HCT116 (cell line): ENCODE results near the gene RPL15. TPM values are rescaled to one million over a fixed set of nuclear protein-coding genes. Genes with fewer than 3 reads are reported as not detected.

ENCODE experiments used
- ATAC-seq: fragments of 200-7000 bp; cut with Tn5 transposase; 2 replicates; pipeline ENCODE4 v1.9.1; 2020; ENCODE audit warnings: mild to moderate bottlenecking, moderate library complexity
- BruUV-seq: library from RNA; stranded (reverse); fragments of 400-500 nt; replicated peaks from 2 replicates; lab custom pipeline; 2021; lab: Mats Ljungman, UMichigan
- CTCF ChIA-PET: fragments of 300-600 bp; sonication (Branson Sonifier 250); formaldehyde crosslinking; loops from one replicate; lab custom pipeline; 2021; ENCODE audit warnings: antibody characterized with exemption; lab: Charles Lee
- POLR2A ChIA-PET: fragments of 300-600, 350-600 bp; sonication (Branson Sonifier 250); formaldehyde crosslinking; loops from one replicate; lab custom pipeline; 2021; ENCODE audit warnings: antibody characterized with exemption; lab: Charles Lee
- RAD21 ChIA-PET, 2 experiments: fragments of 300-600 bp; sonication (Branson Sonifier 250); formaldehyde crosslinking; loops; one replicate each; lab custom pipeline; 2023; ENCODE audit warnings: low total read pairs in 2 of 2; ENCODE audit not compliant: uncharacterized antibody in 2 of 2, unreplicated experiment in 2 of 2, low non-redundant PET in 1 of 2; lab: Charles Lee
- DNase-seq: peaks from one replicate; pipeline ENCODE4 v3.0.0-alpha.2; 2010; ENCODE audit warnings: low read depth, low spot score
- H2AFZ ChIP-seq: fragments of 200-600 bp; shearing (Covaris generic), sonication (generic); 2 replicates; pipeline ENCODE4 v1.6.1; 2017; ENCODE audit warnings: low read depth, mixed run types, mixed read lengths, antibody characterized with exemption, low read length; ENCODE audit not compliant: poor library complexity, severe bottlenecking
- H3K27ac ChIP-seq: 2 replicates; pipeline ENCODE4 v1.5.1; 2012; ENCODE audit warnings: low read depth, low read length
- H3K27me3 ChIP-seq: fragments of 200-600 bp; sonication (generic); 2 replicates; pipeline ENCODE4 v1.6.1; 2016; ENCODE audit warnings: mixed run types, low read length, mixed read lengths; ENCODE audit not compliant: insufficient read depth
- H3K36me3 ChIP-seq, 2 experiments: fragments of 200-500 bp in 1 of 2; fragments of 200-600 bp in 1 of 2; sonication (Bioruptor generic) in 1 of 2; sonication (generic) in 1 of 2; 2 replicates each; pipeline versions ENCODE4 v1.5.1 to v1.6.1; 2014 to 2016; ENCODE audit warnings: low read length in 2 of 2, inconsistent platforms in 1 of 2, mixed read lengths in 1 of 2, mixed run types in 1 of 2; ENCODE audit not compliant: insufficient read depth in 2 of 2, control insufficient read depth in 1 of 2
- H3K4me1 ChIP-seq, 2 experiments: fragments of 200-600 bp in 1 of 2; sonication (generic) in 1 of 2; 2 replicates each; pipeline versions ENCODE4 v1.5.1 to v1.6.1; 2012 to 2017; ENCODE audit warnings: low read length in 2 of 2, inconsistent platforms in 1 of 2, mild to moderate bottlenecking in 1 of 2, mixed read lengths in 1 of 2, mixed run types in 1 of 2, moderate library complexity in 1 of 2; ENCODE audit not compliant: insufficient read depth in 2 of 2, control insufficient read depth in 1 of 2
- H3K4me2 ChIP-seq: fragments of 200-600 bp; sonication (generic); 2 replicates; pipeline ENCODE4 v1.6.1; 2017; ENCODE audit warnings: mixed run types, low read length, mixed read lengths
- H3K4me3 ChIP-seq, 2 experiments: fragments of 200-600 bp in 1 of 2; sonication (generic) in 1 of 2; replicated peaks in 1 of 2; 2 replicates each; pipeline ENCODE4 v1.5.1; 2011 to 2016; ENCODE audit warnings: low read length in 2 of 2, control low read depth in 1 of 2, low read depth in 1 of 2, mild to moderate bottlenecking in 1 of 2, mixed read lengths in 1 of 2, mixed run types in 1 of 2
- H3K79me2 ChIP-seq: fragments of 200-600 bp; sonication (generic); 2 replicates; pipeline ENCODE4 v1.6.1; 2017; ENCODE audit warnings: mild to moderate bottlenecking, mixed run types, low read length, moderate library complexity, mixed read lengths; ENCODE audit not compliant: insufficient read depth
- H3K9ac ChIP-seq: fragments of 200-600 bp; sonication (generic); 2 replicates; pipeline ENCODE4 v1.6.1; 2016; ENCODE audit warnings: low read length, mixed read lengths
- H3K9me2 ChIP-seq: fragments of 200-600 bp; sonication (generic), shearing (Covaris generic); 2 replicates; pipeline ENCODE4 v1.6.1; 2017; ENCODE audit warnings: mixed run types, mild to moderate bottlenecking, moderate library complexity; ENCODE audit not compliant: insufficient read depth
- H3K9me3 ChIP-seq, 2 experiments: fragments of 200-500 bp in 1 of 2; fragments of 200-600 bp in 1 of 2; sonication (Bioruptor generic) in 1 of 2; sonication (generic) in 1 of 2; 2 replicates each; pipeline ENCODE4 v1.6.1; 2014 to 2017; ENCODE audit warnings: low read length in 2 of 2, mixed read lengths in 2 of 2, inconsistent platforms in 1 of 2, low read depth in 1 of 2, mild to moderate bottlenecking in 1 of 2, mixed run types in 1 of 2, moderate library complexity in 1 of 2; ENCODE audit not compliant: control insufficient read depth in 1 of 2, insufficient read depth in 1 of 2
- H4K20me1 ChIP-seq: fragments of 200-600 bp; sonication (generic), shearing (Covaris generic); 2 replicates; pipeline ENCODE4 v1.6.1; 2017; ENCODE audit warnings: mixed run types, mild to moderate bottlenecking, moderate library complexity; ENCODE audit not compliant: insufficient read depth
- EGR1 ChIP-seq: IDR thresholded peaks from 2 replicates; pipeline ENCODE4 v1.6.1; 2012; ENCODE audit warnings: low read depth
- EZH2phosphoT487 ChIP-seq: fragments of 200-600 bp; IDR thresholded peaks from 2 replicates; pipeline ENCODE4 v1.6.1; 2018; ENCODE audit warnings: antibody characterized with exemption, borderline replicate concordance
- JUND ChIP-seq: IDR thresholded peaks from 2 replicates; pipeline ENCODE4 v1.6.1; 2012
- POLR2AphosphoS5 ChIP-seq: IDR thresholded peaks from 2 replicates; pipeline ENCODE4 v1.6.1; 2011; ENCODE audit warnings: mild to moderate bottlenecking, low read depth, low read length, moderate library complexity
- RAD21 ChIP-seq: IDR thresholded peaks from 2 replicates; pipeline ENCODE4 v1.6.1; 2012; ENCODE audit warnings: low read depth, mild to moderate bottlenecking
- REST ChIP-seq: IDR thresholded peaks from 2 replicates; pipeline ENCODE4 v1.6.1; 2012; ENCODE audit warnings: low read depth
- TCF7L2 ChIP-seq: IDR thresholded peaks from 2 replicates; pipeline ENCODE4 v1.7.0; 2011; ENCODE audit warnings: borderline replicate concordance, inconsistent platforms; ENCODE audit not compliant: insufficient read depth, insufficient read length; ENCODE audit errors: extremely low read depth
- ZFX ChIP-seq: fragments of 450-650 bp; IDR thresholded peaks from 2 replicates; pipeline ENCODE4 v1.6.1; 2017
- ZNF274 ChIP-seq: fragments of 200-500 bp; sonication (Bioruptor generic); IDR thresholded peaks from 2 replicates; pipeline ENCODE4 v1.6.1; 2014; ENCODE audit warnings: mild to moderate bottlenecking, low read depth, low read length, inconsistent platforms
- intact Hi-C: fragments of 100-400 bp; cut with micrococcal nuclease; formaldehyde crosslinking; loops from 2 replicates; pipeline ENCODE4 v1.10.0; 2022
- total RNA-seq: library from RNA; stranded (reverse); gene quantifications from one replicate; pipeline ENCODE4 v1.2.1, GENCODE V29; 2021; ENCODE audit not compliant: unreplicated experiment
- TF ChIP-seq, protein P1 (sequence below), 3 experiments: fragments of 200-600 bp in 1 of 3; sonication (generic) in 1 of 3; IDR thresholded peaks in 2 of 3; conservative IDR thresholded peaks in 1 of 3; 2 replicates each; pipeline ENCODE4 v1.5.1; 2012 to 2017; ENCODE audit warnings: low read depth in 2 of 3, low read length in 2 of 3, antibody characterized with exemption in 1 of 3, borderline replicate concordance in 1 of 3, control low read depth in 1 of 3, mild to moderate bottlenecking in 1 of 3, mixed read lengths in 1 of 3, mixed run types in 1 of 3, moderate library complexity in 1 of 3; ENCODE audit not compliant: insufficient read depth in 1 of 3

Gene RPL15
- total RNA-seq, 1 experiment from 2014 or later, result 2,177 TPM

- Histone ChIP-seq H3K27ac (no peak overlapping the region), H3K9ac (no peak overlapping the region), H3K79me2 (peaks cover 50% of the 10 kb centered on the region), H3K36me3 (no peaks in the 10 kb centered on the region; a peak in 1 of 4 replicates), H3K27me3 (no peaks in the 10 kb centered on the region), H3K4me3 (no peak overlapping the region), H3K4me2 (no peak overlapping the region), H3K9me3 (no peaks in the 10 kb centered on the region), H3K4me1 (peaks cover 13 to 14% of the 10 kb centered on the region in 2 experiments; a peak in 3 of 4 replicates), H4K20me1 (no peaks in the 10 kb centered on the region), H3K9me2 (no peaks in the 10 kb centered on the region), H2AFZ (no peak overlapping the region)
- POLR2A ChIA-PET, result no interaction called here
- no TSS peak for BruUV-seq
- ATAC-seq (no peak), DNase-seq (no peak)
- CTCF ChIA-PET, result no interaction called here
- TF ChIP-seq JUND, result no peak
- TF ChIP-seq, protein P1, sequence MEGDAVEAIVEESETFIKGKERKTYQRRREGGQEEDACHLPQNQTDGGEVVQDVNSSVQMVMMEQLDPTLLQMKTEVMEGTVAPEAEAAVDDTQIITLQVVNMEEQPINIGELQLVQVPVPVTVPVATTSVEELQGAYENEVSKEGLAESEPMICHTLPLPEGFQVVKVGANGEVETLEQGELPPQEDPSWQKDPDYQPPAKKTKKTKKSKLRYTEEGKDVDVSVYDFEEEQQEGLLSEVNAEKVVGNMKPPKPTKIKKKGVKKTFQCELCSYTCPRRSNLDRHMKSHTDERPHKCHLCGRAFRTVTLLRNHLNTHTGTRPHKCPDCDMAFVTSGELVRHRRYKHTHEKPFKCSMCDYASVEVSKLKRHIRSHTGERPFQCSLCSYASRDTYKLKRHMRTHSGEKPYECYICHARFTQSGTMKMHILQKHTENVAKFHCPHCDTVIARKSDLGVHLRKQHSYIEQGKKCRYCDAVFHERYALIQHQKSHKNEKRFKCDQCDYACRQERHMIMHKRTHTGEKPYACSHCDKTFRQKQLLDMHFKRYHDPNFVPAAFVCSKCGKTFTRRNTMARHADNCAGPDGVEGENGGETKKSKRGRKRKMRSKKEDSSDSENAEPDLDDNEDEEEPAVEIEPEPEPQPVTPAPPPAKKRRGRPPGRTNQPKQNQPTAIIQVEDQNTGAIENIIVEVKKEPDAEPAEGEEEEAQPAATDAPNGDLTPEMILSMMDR (IDR thresholded peaks at IDR 0.05 in 2 of 3, conservative IDR thresholded peaks at IDR 0.05 in 1 of 3; ENCODE audit: borderline replicate concordance in 1 of 3, insufficient read depth in 1 of 3, low read depth in 2 of 3, low read length in 2 of 3), result no peak
- intact Hi-C loops, result no loop called here
- RAD21 ChIA-PET, result no interaction called here
These were observed 49.1 kb upstream of the RPL15 start for GRCh38 chr3:23867838-23868237.

DNA sequence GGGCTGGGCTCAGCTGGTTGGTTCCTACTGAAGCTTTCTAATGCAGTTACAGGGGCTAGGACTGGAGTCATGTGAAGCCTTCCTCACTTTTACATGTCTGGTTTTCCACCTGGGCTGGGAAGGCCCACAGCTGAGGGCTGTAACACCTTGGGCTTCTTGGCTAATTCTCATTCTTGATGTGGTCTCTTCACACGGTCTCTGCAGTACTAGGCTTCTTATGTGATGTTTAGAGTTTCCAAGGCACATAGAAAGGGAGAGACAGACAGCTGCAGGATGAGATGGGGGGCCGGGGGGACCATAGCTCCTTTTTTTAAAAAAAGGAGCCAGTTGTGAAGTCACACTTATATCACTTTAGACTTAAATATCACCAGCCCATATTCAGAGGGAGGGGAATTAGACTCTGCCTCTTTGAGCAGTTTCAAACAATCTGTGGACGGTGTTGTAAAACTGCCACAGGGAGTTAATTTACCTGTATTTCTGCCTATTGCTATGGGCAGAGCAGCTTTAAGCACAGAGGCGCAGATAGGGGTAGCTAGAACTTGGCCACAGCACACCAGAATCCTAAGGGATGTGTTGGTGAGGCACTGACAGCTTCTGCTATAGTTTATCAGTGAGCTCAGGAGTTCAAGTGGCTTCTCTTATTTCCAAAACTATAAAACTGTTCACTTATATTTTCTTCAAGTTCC lies 46.8 kb upstream of the RPL15 start:
- Histone ChIP-seq H3K4me2 (no peak overlapping the region), H3K9ac (no peak overlapping the region), H3K9me3 (no peaks in the 10 kb centered on the region), H3K79me2 (peaks cover 38% of the 10 kb centered on the region), H3K4me3 (no peak overlapping the region), H3K9me2 (no peaks in the 10 kb centered on the region), H3K4me1 (peaks cover 13 to 14% of the 10 kb centered on the region in 2 experiments; a peak in 3 of 4 replicates), H2AFZ (no peak overlapping the region), H3K36me3 (no peaks in the 10 kb centered on the region; a peak in 1 of 4 replicates), H4K20me1 (no peaks in the 10 kb centered on the region; the same call in 1 of the 2 replicates), H3K27ac (no peak overlapping the region), H3K27me3 (no peaks in the 10 kb centered on the region)
- POLR2A ChIA-PET, result no interaction called here
- RAD21 ChIA-PET, result no interaction called here
- CTCF ChIA-PET, result interaction anchor here (0.8 kb wide), 1 partner anchor 36 kb away, joined by 3 read pairs; no protein-coding TSS in a partner anchor
- intact Hi-C loops, result no loop called here
- DNase-seq (no peak), ATAC-seq (no peak)
- no TSS peak for BruUV-seq
- TF ChIP-seq ZFX, result no peak
- no peak for TF ChIP-seq EGR1
- TF ChIP-seq TCF7L2, result no peak
- no peak for TF ChIP-seq POLR2AphosphoS5
- TF ChIP-seq REST, result no peak
- TF ChIP-seq, protein P1 (IDR thresholded peaks at IDR 0.05 in 2 of 3, conservative IDR thresholded peaks at IDR 0.05 in 1 of 3; ENCODE audit: borderline replicate concordance in 1 of 3, insufficient read depth in 1 of 3, low read depth in 2 of 3, low read length in 2 of 3), result no peak
- TF ChIP-seq ZNF274, result no peak
- TF ChIP-seq RAD21, result no peak
- no peak for TF ChIP-seq JUND
- no peak for TF ChIP-seq EZH2phosphoT487
